Hematopoietic multipotent progenitor cell treated with erythropoietin and hydrocortisone succinate and interleukin-3 and kit ligand, for 17 days (in vitro differentiated cells): ENCODE results near the gene ZNF134.

ENCODE experiments used
- DNase-seq: peaks from one replicate; pipeline ENCODE4 v3.0.0-alpha.2; 2015; ENCODE audit warnings: low spot score

Gene ZNF134

GRCh38 chr19:57613941-57614743, at the start of gene ZNF134:
Gene ZNF134 (plus strand): TSS chr19:57614242. CDS start chr19:57619469, 5,227 bp downstream.
- DNase-seq, result peak; percentile 64

GRCh38 chr19:57566396-57567265, 47.4 kb upstream of the ZNF134 start:
- DNase-seq, result no peak

GRCh38 chr19:57570707-57571106, 43.3 kb upstream of the ZNF134 start:
- no peak for DNase-seq

- DNase-seq, result no peak
Observed at GRCh38 chr19:57572415-57572947, 41.6 kb upstream of the ZNF134 start.

- DNase-seq, result no peak
Observed at GRCh38 chr19:57576661-57577060, 37.4 kb upstream of the ZNF134 start.

- DNase-seq, result peak; percentile 94
Observed at GRCh38 chr19:57578487-57579205, 35.4 kb upstream of the ZNF134 start, which contains the start of gene ZNF416. Gene ZNF416 (minus strand): TSS chr19:57578911. CDS start chr19:57578704, 207 bp downstream.

- DNase-seq, result no peak
Observed at GRCh38 chr19:57583104-57583520, 30.9 kb upstream of the ZNF134 start.

- peak; percentile 47 for DNase-seq
Observed at GRCh38 chr19:57583521-57584416, 30.3 kb upstream of the ZNF134 start, which contains the start of gene ZIK1. Gene ZIK1 (plus strand): TSS chr19:57584145. CDS start chr19:57584357, 212 bp downstream.

GRCh38 chr19:57587529-57587928, 26.5 kb upstream of the ZNF134 start:
- no peak for DNase-seq

- DNase-seq, result no peak
Observed at GRCh38 chr19:57599377-57599760, 14.7 kb upstream of the ZNF134 start.

- DNase-seq, result peak; percentile 82
Observed at GRCh38 chr19:57599761-57600383, 14.2 kb upstream of the ZNF134 start, which contains the start of gene ZNF530. Gene ZNF530 (plus strand): TSS chr19:57599885. CDS start chr19:57604346, 4,461 bp downstream.

GRCh38 chr19:57606931-57607330, 7.1 kb upstream of the ZNF134 start:
- no peak for DNase-seq

- no peak for DNase-seq
Observed at GRCh38 chr19:57611113-57611512, 2.9 kb upstream of the ZNF134 start.

GRCh38 chr19:57615346-57615745, 1.3 kb downstream of the ZNF134 start:
- no peak for DNase-seq

- no peak for DNase-seq
Observed at GRCh38 chr19:57620673-57621348, 6.8 kb downstream of the ZNF134 start.

- DNase-seq, result no peak
Observed at GRCh38 chr19:57623091-57623490, 9.0 kb downstream of the ZNF134 start.

GRCh38 chr19:57632987-57633831, 19.2 kb downstream of the ZNF134 start, which contains the start of gene ZNF211:
Gene ZNF211 (plus strand): TSS chr19:57633168. CDS start chr19:57633347, 179 bp downstream.
- DNase-seq, result peak; percentile 79

- DNase-seq, result no peak
Observed at GRCh38 chr19:57633832-57634131, 19.7 kb downstream of the ZNF134 start.

- no peak for DNase-seq
Observed at GRCh38 chr19:57637379-57637778, 23.3 kb downstream of the ZNF134 start.
